ENCODE data around the gene CREB3L2. TPM values are rescaled to one million over a fixed set of nuclear protein-coding genes. Genes with fewer than 3 reads are reported as not detected.
"Not testable (repeated sequence)": the region's sequence is repeated elsewhere in the genome, so short reads cannot be mapped to it uniquely, and the experiment has no call there.

Gene CREB3L2
- total RNA-seq, 1 donor from 2014 or later: 61.8 TPM

DNA sequence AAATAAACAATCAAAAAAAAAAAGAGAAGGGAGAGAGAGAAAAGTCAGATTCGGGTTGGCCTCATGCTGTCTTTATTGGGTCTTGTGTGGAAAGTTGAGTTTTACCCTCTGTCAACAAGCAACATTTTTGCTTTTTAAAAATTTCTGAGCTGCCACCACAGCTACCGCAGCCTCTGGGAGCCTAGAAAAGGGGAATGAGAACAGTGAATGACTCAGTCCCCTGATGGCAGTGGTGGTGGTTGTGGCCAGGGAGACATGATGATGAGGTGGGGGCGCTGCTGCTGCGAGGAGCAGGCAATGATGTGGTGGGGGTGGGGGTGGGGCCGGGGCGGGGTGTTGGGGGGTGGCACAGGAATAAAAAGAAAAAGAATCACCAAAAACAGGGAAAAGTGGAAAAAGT, 20.0 kb upstream of the CREB3L2 start:
- TF ChIP-seq, protein P1, sequence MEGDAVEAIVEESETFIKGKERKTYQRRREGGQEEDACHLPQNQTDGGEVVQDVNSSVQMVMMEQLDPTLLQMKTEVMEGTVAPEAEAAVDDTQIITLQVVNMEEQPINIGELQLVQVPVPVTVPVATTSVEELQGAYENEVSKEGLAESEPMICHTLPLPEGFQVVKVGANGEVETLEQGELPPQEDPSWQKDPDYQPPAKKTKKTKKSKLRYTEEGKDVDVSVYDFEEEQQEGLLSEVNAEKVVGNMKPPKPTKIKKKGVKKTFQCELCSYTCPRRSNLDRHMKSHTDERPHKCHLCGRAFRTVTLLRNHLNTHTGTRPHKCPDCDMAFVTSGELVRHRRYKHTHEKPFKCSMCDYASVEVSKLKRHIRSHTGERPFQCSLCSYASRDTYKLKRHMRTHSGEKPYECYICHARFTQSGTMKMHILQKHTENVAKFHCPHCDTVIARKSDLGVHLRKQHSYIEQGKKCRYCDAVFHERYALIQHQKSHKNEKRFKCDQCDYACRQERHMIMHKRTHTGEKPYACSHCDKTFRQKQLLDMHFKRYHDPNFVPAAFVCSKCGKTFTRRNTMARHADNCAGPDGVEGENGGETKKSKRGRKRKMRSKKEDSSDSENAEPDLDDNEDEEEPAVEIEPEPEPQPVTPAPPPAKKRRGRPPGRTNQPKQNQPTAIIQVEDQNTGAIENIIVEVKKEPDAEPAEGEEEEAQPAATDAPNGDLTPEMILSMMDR (IDR thresholded peaks at IDR 0.05): no peak
- no peak for ATAC-seq

DNA sequence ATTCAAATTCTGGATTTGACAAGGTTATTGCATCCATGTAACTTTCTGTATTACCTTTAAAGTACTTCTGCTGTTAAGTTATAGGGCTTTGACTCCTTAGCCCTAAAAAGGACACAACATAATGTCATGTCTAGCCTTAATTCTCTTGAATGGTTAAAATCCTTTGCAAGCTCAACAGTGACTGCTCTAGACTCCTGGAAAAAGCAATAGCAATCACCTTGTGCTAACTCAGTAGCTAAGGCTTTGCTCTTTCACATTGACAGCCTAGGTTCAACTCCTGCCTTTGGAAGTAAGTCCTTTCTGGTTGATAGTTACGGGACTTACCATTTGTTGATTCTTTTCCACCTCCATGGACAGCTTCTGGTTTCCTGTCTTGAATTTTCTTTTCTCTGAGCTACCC, 16.1 kb upstream of the CREB3L2 start:
- TF ChIP-seq, protein P1 (IDR thresholded peaks at IDR 0.05): no peak
- Histone ChIP-seq H3K36me3 (no peaks in the 10 kb centered on the region), H3K4me1 (no peaks in the 10 kb centered on the region), H3K4me3 (no peak overlapping the region), H3K27ac (no peak overlapping the region), H3K9me3 (no peaks in the 10 kb centered on the region), H3K27me3 (no peaks in the 10 kb centered on the region)
- intact Hi-C loops (cut with DNase I): no loop called here
- DNase-seq (no peak), ATAC-seq (no peak)

More for the DNA sequence above, 20.0 kb upstream of the CREB3L2 start:
- no peak overlapping the region for H3K27ac ChIP-seq
- DNase-seq: no peak
- intact Hi-C loops (cut with DNase I): no loop called here
- no peaks in the 10 kb centered on the region for H3K4me1 ChIP-seq
- no peaks in the 10 kb centered on the region for H3K27me3 ChIP-seq
- H3K9me3 ChIP-seq: no peaks in the 10 kb centered on the region
- no peaks in the 10 kb centered on the region for H3K36me3 ChIP-seq
- no peak overlapping the region for H3K4me3 ChIP-seq

DNA sequence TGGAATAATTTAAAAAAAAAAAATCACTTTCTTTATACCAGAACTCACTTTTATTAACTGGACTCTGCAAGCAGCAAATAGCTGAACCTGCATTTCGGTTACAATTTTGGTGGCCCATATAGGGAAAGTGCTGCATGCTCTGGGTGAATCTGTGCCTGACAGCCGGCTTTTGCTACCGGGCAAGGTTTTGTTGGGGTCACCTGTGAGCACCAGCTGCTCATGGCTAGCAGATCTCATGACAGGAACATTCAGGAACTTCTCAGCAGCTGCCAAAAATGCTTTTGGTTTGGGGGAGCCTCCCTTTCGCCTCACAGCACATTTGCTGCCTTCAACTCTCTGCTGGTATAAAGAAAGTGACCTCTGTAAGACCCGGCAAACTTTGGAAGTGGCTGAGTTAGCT, 13.2 kb upstream of the CREB3L2 start:
- H3K27me3 ChIP-seq: no peaks in the 10 kb centered on the region
- intact Hi-C loops (cut with DNase I): no loop called here
- TF ChIP-seq, protein P1 (IDR thresholded peaks at IDR 0.05): no peak
- DNase-seq: no peak
- no peaks in the 10 kb centered on the region for H3K36me3 ChIP-seq
- H3K4me1 ChIP-seq: no peaks in the 10 kb centered on the region
- no peak overlapping the region for H3K4me3 ChIP-seq
- no peak for ATAC-seq
- H3K27ac ChIP-seq: no peak overlapping the region
- no peaks in the 10 kb centered on the region for H3K9me3 ChIP-seq

DNA sequence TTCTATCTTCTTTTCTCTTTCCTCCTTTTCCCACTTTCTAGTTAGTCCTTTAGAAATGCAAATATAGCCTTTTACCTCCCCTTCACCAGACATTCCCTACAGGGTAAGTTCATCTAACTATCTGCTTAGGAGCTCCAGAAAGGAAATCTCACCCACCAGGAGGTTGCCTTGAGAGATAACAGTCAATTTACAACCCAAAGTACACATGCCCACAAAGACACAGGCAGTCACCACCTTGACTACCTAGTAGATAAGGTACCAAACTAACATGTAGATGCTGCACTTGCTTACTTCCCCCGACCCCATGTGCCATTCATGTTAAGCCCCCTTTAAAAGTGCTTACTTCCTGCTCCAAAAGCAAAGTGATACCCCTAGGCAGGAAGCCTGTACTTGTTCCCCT, 12.8 kb upstream of the CREB3L2 start:
- no peak for ATAC-seq
- H3K9me3 ChIP-seq: no peaks in the 10 kb centered on the region
- H3K27ac ChIP-seq: no peak overlapping the region
- no peak overlapping the region for H3K4me3 ChIP-seq
- H3K27me3 ChIP-seq: no peaks in the 10 kb centered on the region
- intact Hi-C loops (cut with DNase I): loop anchor here (5.0 kb wide), 1 partner anchor 112 kb away; no protein-coding TSS in a partner anchor
- TF ChIP-seq, protein P1 (IDR thresholded peaks at IDR 0.05): no peak
- no peaks in the 10 kb centered on the region for H3K4me1 ChIP-seq
- no peak for DNase-seq
- H3K36me3 ChIP-seq: no peaks in the 10 kb centered on the region

DNA sequence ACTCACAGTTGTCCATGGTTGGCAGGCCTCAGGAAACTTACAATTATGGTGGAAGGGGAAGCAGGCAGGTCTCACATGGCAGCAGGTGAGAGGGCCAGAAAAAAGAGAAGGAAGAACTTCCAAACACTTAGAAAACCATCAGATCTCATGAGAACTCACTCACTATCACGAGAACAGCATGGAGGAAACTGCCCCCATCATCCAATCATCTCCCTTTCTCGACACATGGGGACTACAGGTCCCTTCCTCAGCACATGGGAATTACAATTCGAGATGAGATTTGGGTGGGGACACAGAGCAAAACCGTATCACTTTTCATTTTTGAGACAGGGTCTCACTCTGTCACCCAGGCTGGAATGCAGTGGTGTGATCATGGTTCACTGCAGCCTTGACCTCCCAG, 12.3 kb upstream of the CREB3L2 start:
- H3K4me1 ChIP-seq, H3K27me3 ChIP-seq, ATAC-seq, DNase-seq, H3K36me3 ChIP-seq, H3K9me3 ChIP-seq, H3K27ac ChIP-seq, H3K4me3 ChIP-seq: not testable (repeated sequence)
- intact Hi-C loops (cut with DNase I): loop anchor here (5.0 kb wide), 1 partner anchor 112 kb away; no protein-coding TSS in a partner anchor

DNA sequence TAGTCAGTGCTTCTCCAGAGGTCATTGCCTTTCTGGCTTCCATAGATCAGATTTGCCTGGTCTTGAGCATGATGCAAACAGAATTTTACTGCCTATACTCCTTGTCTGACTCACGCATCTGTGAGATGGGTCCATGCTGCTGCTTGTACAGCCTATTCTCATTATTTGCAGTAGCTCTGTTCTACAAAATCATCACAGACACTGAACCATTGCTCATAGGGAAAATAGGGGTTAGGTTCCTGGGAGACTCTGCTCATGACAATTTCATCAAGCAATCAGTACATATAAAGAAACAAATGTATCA, 7.4 kb upstream of the CREB3L2 start:
- no peaks in the 10 kb centered on the region for H3K27me3 ChIP-seq
- no peak overlapping the region for H3K4me3 ChIP-seq
- TF ChIP-seq, protein P1 (IDR thresholded peaks at IDR 0.05): no peak
- H3K27ac ChIP-seq: no peak overlapping the region
- no peaks in the 10 kb centered on the region for H3K9me3 ChIP-seq
- H3K36me3 ChIP-seq: no peaks in the 10 kb centered on the region
- DNase-seq: no peak
- ATAC-seq: no peak
- no peaks in the 10 kb centered on the region for H3K4me1 ChIP-seq
- intact Hi-C loops (cut with DNase I): no loop called here
